GM19043 (cell line): ENCODE results near the gene DAD1.

Source experiments
- ATAC-seq: cut with Tn5 transposase; IDR thresholded peaks from one replicate; pipeline ENCODE4 v1.9.1; 2021; ENCODE audit warnings: low read depth; ENCODE audit not compliant: unreplicated experiment

Gene DAD1

DNA sequence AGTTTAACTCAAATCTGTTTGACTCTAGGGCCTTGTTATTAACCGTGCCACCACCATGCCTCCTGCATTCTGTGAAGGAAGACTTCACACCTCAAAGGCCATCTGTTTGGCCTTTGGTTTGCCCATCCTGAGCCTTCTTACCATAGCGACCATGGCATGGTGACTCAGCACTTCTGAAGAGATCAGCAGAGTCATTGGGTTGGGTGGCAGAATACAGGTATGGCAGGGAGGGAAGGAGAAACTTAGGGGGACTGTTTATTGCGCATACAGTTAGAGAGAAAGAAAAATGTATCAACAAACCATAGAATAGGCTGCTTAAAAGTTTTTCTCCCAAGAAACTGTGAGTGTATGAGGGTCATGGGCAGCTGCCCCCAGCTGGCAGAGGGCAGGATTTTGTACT is 49.2 kb downstream of the DAD1 start:
- ATAC-seq, result no peak

DNA sequence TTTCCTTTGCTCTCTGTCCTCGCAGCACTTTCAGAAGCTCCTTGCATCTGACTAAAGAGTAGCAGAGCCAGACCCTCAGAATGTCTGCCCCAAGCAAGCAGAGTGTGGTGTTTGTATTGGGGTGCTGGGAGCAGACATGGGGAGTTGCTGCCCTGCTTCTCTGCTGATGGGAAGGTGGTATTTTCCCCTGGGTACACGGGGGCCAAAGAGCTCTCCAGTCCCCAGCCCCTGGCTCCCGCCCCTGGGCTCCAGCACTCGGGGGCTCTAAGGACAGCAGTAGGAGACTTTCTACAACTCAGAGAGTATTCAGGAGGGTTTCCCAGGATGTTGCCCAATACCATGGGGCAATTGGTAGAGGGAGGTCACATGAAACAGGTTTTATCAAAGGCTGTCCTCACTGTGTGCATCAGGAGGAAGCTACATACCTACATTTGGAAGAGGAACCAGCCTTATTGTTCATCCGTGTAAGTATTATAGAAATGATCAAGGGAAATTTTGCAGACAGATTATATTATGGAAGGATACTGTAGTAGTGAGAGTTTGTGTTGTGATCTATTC is 50.3 kb downstream of the DAD1 start:
- ATAC-seq, result no peak

DNA sequence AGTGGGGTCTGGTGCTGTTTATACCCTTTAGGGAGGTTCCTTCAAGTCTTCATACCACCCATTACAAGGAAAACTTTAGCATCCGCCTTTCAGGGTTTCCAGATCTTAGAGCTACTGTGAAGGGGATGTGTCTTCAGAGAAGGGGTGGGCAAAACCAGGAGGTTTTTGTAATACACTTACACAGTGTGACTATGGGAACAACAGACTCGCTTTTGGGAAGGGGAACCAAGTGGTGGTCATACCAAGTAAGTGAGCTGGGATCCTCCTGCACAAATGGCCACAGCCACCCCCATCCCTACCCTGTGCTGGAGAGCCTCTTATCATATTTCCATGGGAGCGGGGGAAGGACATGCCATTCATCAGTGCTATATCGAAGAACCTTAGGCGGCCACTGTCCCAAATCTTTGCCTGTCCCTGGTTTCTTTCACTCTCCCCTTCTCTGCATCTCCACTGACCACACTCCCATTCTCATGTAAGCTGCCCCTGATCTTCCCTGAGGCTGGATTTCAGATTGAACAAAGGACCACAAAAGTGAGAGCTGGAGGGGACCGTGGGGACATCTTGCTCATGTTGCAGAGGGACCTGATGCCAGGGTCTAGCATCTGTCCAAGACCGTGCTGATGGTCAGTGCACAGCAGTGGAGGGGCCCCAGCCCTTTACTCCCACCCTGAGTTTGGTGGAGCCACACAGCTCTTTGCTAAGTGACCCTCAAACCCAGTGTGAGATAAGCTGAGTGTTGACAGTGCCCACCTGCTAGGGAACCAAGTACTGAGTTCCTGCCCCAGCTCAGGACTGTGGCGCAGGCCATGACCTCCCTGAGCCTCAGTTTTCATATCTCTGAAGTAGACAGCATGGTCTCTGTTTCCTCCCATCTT is 51.4 kb downstream of the DAD1 start:
- no peak for ATAC-seq

DNA sequence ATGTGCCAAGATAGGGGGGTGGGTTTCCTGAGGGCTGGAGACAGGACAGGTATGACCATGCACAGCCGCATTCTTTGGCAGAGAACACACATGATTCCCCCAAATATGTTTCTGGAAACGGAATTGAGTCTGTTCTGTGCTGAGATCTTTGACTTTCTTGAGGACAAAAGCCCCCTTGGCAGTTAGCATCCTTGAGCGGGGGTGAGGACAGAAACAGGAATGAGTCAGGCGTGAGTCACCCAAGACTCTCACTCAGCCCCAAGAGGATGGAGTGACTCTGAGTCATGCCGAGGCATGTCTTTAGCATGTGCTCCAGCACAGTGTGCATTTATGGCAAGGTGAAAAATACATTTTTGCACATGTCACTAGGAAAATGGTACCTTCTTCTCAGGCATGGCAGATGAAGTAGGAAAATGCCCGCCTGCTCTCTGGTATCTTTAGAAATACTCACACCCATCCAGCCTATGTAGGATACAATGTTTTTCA is 52.1 kb downstream of the DAD1 start:
- peak; percentile 64 for ATAC-seq

DNA sequence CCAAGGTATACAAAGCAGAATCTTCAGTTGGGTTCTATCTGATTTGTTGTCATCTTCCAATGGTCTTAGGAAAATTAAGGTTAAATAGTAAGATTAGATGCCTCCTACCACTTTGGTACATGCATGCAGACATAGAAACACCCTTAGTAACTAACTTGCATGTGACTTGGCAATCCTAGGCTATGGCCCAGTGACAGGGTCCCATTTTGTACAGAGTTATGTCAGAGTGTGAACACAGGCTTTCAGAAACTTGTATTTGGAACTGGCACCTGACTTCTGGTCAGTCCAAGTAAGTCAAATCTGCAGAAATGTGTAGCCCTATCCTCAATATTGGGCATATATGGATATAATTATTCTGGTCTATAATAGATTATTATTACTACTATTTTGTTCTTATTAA is 53.1 kb downstream of the DAD1 start:
- ATAC-seq, result no peak

DNA sequence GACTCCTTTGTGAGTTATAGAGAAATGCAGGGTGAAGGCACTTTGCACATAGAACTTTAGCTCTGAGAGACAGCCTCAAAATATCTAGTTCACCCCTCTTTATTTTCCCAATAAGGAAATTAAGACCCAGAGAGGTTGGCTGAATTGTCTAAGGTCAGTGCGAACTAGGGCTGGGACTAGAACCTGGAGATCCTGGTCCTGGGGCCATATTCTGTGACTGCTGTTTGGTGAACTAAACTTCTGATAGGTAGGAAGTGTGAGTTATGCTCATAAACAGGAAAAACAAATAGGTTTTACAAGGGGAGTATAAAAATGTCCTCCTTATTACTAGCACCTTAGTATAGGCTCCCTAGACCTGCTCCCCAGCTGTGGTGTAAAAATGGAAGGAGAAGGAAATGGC is 53.9 kb downstream of the DAD1 start:
- ATAC-seq, result no peak

DNA sequence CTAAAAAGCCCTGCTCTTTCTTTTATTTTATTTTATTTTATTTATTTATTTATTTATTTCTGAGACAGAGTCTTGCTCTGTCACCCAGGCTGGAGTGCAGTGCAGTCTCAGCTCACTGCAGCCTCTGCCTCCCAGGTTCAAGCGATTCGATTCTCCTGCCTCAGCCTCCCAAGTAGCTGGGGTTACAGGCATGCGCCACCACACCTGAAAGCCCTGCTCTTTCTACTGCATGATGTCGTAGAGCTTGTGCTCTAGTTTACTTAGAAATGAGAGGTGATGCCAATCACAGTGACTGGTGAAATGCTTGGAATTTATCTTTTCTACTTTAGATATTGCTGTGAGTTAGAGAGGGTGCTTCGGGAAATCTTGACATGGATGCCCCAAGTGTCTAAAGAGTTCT is 54.5 kb downstream of the DAD1 start:
- ATAC-seq, result no peak

DNA sequence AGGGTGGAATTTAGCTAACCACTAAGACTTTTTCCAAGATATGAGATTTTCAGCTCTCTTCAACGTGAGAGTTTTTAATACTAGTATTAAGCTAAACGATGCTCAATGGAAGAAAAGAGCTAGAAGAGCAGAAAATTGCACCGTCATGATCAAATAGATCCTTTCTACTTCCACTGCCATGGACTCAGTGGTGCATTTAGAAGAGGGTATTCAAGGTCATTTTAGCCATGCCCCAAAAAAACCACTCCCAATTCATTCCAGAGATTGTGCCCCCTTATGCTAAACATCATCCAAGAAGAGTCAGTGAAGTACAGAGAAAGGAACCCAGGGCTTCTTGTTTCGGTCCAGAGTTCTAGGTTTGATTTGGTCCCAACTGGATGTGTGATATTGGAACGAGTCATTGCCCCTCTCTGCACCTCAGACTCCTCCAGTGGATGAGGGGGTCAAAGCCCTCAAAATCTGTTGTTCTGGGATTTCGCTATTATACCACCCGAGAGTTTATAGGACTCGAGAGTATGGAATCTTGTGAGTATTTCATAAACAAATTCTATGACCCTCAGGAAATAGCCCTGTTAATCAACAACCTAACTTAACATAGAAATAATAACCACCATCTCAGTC is 55.2 kb downstream of the DAD1 start:
- no peak for ATAC-seq

DNA sequence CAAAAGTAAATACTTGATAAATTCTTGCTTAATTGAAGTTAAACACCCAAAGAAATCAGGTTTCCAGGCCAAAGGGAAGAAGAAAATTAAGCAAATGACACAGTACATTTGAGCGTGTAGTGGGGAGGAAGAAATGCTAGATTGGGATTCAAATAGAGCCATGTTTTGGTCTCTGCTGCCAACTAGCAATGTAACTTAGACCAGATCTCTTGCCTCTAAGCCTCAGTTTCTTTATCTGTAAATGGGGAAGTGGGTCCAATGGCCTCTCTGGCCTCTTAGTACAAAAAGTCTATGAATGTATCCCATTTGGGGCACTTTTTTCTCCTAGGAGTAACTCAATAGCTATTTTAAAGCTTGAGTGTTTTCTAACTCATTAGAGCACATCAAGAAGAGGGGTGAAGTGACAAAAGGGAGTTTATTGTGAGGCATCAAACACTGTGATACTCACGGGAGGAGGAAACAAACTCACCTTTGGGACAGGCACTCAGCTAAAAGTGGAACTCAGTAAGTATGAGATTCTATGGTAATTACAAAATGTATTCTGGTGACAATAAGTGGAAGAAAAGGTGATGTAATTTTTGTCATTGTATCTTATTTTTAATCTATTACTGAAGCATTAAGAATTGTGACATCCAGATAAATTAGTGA is 55.8 kb downstream of the DAD1 start:
- ATAC-seq, result no peak

DNA sequence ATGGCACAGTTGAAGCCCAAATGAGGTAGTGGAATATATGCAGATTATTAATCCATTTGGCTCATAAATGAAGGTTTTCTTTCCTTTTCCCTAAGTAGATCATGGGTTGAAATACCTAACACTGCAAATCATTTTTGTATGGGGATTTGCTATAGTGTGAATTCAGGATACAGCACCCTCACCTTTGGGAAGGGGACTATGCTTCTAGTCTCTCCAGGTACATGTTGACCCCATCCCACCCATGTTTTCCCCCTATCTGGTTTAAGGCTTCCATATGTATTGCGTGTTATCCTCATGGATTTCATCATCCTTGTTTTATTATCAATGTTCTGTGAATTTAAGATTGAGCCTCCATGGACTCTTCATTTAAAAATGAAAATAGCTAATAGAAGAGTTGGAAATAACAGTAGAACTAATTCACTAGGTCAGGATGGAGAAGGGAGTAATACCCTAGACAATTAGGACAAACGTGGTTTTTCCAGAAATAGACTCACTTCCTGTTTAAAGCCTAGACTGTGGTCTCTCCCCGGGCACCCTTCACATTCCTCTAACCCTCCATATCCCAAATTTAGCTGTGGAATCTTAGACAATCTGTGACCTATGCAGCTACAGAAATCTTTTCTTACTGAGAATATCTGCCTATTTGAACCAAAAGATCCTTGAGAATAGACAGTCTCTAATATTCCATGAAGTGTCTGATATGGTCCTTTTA is 56.5 kb downstream of the DAD1 start:
- ATAC-seq, result no peak

DNA sequence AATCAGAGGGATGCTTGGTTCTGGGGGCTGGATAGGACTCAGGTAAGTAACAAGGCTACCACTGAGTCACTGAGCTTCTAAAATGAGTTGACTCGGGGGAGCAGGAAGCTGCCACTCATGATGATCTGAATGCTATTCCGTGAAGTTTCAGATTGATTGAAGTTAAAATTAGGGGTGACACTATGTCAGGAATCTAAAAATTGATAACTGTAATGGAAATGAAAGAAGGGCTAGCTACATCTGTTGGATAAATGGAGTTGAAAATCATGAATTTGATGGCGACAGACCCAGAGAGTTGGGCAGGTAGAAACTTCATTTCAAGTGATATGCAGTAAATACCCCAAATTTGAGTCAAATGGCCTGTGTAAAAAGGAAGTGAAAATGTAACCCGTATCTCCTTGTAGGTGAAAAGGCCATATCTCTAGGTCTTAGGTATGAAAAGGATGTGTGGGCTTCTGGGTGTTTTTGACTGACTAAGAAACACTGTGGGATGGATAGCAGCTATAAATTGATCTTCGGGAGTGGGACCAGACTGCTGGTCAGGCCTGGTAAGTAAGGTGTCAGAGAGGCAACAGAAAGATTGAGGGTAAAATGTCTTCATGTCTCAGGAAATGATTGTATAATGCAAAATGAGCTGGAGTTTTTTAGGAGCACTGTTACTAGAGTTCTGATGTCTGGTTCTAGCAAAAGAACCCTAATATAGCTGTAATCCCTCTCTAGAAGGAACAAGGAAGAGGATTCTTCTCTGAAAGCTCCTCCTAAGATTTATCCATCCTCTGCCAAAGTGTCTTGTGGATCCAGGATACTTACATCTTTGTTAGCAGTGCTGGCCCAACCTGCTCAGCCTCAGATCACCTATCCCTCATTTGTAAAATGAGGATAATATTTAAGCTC is 57.3 kb downstream of the DAD1 start:
- ATAC-seq, result no peak

DNA sequence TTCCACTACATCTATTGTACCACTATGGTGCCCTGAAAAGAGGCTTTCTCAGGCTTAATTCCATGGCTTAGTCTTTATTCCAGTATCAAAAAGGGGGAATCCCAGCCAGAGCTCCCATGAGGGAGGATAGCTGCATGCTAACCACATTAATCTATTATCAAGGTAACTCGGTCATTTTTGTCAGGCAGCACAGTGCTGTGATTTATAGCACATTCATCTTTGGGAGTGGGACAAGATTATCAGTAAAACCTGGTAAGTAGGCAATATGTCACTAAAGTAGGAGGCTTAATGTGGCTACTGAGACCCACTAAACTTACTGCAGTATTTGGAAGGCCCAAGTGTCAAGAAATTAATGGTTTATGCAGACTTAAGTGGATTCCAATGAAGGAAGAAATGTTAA is 58.9 kb downstream of the DAD1 start:
- no peak for ATAC-seq

DNA sequence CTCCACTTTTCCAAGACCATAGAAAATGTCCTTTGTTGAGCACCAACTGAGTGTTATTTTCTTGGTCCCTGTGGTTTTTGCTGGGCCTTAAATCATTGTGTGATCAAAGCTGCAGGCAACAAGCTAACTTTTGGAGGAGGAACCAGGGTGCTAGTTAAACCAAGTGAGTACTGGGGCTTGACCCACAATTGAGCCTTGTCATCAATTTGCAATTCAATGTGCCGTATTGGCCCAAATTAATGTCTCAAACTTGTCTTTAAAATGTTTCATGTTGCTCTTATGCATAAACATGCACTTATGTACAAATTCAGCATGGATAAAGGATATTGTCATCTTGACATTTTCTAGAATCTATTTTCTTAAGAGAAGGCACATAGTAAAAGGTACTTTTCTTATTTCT is 62.3 kb downstream of the DAD1 start:
- ATAC-seq, result no peak

DNA sequence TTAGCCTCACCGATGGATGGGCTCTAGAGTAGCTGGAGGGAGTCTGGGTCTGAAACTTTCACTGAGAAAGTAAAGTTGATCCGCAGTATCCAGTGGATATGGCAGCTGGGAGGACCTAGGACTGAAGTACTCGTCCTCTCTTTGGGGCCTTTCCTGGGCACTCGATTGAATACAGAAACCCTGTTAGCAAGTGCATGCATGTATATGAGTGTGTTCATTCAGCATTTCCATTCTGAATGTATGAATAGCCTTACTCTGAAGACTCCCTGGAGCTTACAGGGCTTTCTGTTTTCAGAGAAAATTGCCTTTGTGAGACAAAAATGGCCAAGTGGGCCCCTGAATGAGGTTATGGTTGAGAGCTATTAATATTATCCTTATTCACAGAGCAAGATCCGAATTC is 62.8 kb downstream of the DAD1 start:
- no peak for ATAC-seq

DNA sequence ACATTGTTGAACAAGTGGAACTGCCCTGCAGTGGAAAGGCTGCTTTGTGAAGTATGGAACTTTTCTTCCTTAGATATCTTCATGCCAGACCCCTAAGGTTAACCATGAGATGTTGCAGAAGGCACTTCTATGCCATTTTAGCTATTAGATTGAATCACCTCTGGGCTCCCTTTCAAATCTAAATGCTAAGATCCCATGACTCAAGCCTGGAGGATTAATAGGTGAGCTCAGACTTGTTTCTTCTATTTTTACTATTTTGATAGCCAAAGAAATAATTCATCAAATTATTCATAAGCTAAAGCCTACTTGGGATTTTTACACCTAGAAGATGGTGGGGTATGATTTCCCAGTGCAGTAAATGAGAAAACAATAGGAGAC is 64.3 kb downstream of the DAD1 start:
- no peak for ATAC-seq

DNA sequence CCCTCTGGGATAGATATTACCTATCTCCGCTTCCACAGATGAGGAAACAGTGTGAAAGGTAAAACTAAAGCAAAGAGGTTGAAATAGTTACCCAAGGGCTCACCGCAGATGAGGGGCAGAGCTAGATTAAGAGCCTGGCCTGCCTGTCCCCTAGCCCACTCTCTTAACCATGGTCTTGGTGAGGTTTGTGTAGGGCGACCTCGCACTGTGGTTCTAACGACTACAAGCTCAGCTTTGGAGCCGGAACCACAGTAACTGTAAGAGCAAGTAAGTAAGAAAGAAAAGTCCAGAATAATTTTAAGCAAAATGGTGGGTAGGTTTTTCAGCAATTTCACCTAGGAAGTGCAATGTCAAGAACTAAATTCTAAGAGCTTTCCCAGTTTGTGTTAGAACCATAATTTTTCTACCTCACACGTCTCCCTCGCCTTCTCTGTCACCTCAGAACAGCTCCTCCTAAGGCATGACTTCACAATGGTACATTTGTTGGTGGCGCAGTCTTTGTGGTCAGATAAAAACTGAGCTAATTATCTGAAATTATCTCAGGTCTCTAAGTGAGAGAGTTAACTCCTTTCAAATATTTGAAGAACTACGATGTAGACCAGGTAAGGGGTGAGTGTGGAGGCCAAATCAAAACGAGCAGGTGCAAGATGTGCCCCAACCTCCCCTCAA is 64.8 kb downstream of the DAD1 start:
- ATAC-seq, result no peak

DNA sequence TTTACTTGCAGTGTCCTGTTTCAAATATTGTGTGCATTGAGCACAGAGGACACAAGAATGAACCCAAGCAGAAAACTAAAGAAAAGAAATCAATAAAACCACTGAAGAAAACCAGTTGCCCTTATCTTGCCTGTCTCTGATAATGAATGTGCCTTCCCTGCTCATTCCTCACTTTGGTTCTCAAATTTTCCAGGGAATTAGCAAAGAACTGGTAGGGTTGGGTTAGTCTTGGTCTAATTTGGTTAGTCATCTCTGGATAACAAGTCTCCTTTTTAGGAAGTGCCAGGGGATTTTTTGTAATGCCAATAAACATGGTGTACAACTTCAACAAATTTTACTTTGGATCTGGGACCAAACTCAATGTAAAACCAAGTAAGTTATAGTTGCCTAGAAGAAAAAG is 65.7 kb downstream of the DAD1 start:
- ATAC-seq, result no peak

DNA sequence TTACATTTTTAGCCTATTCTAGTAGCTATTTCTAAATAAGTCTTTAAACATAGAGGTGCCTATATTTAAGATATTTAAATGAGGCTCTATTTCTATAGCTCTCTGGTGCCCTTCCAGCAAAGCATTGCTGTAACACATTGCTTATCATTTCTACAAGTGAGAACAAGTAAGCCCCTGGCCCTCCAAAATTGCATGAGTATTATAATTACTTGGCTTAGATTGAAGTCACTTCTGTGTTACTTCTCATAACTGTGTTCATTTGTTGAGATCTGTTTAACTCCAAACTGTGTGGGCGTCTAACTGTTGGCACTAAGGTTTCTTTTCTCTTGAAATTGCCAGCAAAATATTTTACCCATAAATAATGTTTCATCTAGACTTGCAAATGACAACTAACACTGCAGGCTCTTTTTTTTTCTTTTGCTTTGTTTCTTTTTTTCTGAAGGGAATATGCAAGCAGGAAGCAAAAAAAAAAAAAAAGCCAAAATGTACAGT is 66.5 kb downstream of the DAD1 start:
- ATAC-seq, result no peak
